NCI-H82 (cell line): ENCODE data around the gene NBR1.
"Not testable (repeated sequence)": the region's sequence is repeated elsewhere in the genome, so short reads cannot be mapped to it uniquely, and the experiment has no call there.

Experiments
- DNase-seq: peaks from one replicate; lab custom pipeline; 2025; lab: John Stamatoyannopoulos, UW

The NBR1 gene, protein sequence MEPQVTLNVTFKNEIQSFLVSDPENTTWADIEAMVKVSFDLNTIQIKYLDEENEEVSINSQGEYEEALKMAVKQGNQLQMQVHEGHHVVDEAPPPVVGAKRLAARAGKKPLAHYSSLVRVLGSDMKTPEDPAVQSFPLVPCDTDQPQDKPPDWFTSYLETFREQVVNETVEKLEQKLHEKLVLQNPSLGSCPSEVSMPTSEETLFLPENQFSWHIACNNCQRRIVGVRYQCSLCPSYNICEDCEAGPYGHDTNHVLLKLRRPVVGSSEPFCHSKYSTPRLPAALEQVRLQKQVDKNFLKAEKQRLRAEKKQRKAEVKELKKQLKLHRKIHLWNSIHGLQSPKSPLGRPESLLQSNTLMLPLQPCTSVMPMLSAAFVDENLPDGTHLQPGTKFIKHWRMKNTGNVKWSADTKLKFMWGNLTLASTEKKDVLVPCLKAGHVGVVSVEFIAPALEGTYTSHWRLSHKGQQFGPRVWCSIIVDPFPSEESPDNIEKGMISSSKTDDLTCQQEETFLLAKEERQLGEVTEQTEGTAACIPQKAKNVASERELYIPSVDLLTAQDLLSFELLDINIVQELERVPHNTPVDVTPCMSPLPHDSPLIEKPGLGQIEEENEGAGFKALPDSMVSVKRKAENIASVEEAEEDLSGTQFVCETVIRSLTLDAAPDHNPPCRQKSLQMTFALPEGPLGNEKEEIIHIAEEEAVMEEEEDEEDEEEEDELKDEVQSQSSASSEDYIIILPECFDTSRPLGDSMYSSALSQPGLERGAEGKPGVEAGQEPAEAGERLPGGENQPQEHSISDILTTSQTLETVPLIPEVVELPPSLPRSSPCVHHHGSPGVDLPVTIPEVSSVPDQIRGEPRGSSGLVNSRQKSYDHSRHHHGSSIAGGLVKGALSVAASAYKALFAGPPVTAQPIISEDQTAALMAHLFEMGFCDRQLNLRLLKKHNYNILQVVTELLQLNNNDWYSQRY

GRCh38 chr17:43170766-43171585 is at the start of gene NBR1:
Gene NBR1 (plus strand): TSS chr17:43171214. CDS start chr17:43175800, 4,586 bp downstream.
- DNase-seq = peak; percentile 99

- DNase-seq = peak; percentile 100
Observed at GRCh38 chr17:43125133-43125966, 45.7 kb upstream of the NBR1 start, which contains the start of gene BRCA1. Gene BRCA1 (minus strand): TSS chr17:43125364. CDS start chr17:43124096, 1,268 bp downstream.

DNA sequence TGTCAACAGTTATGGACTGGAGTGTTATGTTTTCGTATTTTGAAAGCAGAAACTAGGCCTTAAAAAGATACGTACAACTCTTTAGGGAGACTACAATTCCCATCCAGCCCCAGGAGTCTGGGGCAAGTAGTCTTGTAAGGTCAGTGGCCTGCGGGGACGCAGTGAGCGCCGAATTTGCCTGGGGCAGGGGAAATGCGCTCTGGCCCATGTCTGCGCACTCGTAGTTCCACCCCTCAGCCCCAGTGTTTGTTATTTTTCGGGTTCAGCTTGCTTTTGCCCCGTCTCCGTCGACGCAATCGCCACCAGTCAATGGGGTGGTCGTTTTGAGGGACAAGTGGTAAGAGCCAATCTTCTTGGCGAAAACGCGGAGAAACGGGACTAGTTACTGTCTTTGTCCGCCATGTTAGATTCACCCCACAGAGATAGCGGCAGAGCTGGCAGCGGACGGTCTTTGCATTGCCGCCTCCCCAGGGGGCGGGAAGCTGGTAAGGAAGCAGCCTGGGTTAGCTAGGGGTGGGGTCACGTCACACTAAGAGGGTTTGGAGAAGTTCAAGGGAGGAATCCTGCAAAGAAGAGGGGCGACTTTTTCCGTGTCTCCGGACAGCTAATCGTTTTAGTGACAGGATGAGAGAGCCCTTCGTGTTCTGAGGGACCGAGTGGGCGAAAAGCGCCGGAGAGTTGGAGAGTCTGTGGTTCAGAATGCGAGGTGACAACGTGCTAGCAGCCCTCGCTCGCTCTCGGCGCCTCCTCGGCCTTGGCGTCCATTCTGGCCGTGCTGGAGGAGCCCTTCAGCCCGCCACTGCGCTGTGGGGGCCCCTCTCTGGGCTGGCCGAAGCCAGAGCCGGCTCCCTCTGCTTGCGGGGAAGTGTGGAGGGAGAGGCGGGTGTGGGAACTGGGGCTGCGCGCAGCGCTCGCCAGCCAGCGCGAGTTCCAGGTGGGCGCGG is 44.8 kb upstream of the NBR1 start:
- DNase-seq = no peak

- DNase-seq = no peak
Observed at GRCh38 chr17:43126911-43127290, 44.1 kb upstream of the NBR1 start.

DNA sequence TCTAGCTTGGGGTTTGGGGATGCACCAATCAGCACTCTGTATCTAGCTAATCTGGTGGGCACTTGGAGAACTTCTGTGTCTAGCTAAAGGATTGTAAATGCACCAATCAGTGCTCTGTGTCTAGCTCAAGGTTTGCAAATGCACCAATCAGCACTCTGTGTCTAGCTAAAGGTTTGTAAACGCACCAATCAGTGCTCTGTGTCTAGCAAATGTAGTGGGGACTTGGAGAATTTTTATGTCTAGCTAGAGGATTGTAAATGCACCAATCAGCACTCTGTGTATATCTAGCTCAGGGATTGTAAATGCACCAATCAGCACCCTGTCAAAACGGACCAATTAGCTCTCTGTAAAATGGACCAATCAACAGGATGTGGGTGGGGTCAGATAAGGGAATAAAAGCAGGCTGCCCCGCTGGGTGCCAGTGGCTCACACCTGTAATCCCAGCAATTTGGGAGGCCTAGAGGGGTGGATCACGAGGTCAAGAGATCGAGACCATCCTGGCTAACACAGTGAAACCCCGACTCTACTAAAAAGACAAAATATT is 43.6 kb upstream of the NBR1 start:
- DNase-seq = not testable (repeated sequence)

- no peak for DNase-seq
Observed at GRCh38 chr17:43129671-43130010, 41.4 kb upstream of the NBR1 start.

DNA sequence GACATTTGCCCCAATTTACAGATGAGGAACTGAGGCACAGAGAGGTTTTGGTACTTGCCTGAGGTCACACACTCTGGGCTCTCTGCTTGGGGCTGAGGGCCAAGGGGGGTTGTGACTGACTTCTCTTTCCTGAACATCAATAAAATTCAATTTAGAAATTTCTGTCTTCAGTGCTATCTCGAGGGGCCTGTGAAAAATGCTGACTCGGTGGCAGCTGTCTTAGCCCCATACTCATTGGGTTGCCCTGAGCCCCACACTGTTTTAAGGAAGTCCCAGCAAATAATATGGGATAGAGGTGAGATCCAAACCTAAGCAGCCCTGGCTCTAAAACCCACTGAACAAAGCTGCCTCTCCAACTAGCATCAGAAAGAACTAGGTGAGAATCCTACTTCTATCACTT is 38.9 kb upstream of the NBR1 start:
- no peak for DNase-seq

- DNase-seq = not testable (repeated sequence)
Observed at GRCh38 chr17:43133439-43133838, 37.6 kb upstream of the NBR1 start.

GRCh38 chr17:43134774-43135453 is 36.1 kb upstream of the NBR1 start:
- DNase-seq = no peak

DNA sequence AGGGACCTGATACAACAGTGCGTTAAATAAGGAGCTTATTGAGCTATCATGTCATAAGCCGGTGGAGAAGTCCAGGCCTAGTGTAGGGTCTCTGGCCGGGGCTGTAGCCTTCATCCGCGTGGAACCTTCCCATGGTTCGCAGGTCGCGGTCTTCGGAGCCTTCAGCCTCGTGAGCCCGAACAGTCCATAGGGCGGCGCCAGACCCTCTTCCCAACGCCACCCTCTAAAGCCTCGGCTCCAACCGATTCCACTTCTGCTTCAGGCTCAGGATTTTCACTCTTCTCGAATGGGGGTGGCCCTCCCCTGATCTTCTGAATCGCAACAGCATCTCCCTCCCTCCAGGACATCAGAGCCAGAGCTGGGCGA is 35.6 kb upstream of the NBR1 start:
- DNase-seq = no peak

GRCh38 chr17:43136574-43136973 is 34.4 kb upstream of the NBR1 start:
- DNase-seq = not testable (repeated sequence)

GRCh38 chr17:43138531-43138930 is 32.5 kb upstream of the NBR1 start:
- not testable (repeated sequence) for DNase-seq

- DNase-seq = no peak
Observed at GRCh38 chr17:43140396-43141332, 30.4 kb upstream of the NBR1 start.

DNA sequence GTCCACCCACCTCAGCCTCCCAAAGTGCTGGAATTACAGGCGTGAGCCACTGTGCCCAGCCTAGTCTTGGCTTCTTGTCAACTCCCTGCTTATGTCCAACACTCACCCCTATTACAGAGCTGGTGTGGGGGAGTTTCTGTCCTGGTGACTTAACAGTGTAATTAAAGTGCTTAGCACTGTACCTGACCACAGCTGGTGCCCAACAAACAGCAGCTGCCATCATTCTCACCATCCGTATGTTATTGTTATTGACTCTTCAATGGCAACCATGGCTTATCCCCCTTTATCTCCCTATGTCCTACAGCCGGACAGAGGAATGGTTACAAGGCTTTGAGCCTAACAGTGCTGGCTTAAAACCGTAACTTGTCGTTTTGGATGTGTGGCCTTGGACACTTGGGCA is 28.9 kb upstream of the NBR1 start:
- DNase-seq = peak; percentile 72

DNA sequence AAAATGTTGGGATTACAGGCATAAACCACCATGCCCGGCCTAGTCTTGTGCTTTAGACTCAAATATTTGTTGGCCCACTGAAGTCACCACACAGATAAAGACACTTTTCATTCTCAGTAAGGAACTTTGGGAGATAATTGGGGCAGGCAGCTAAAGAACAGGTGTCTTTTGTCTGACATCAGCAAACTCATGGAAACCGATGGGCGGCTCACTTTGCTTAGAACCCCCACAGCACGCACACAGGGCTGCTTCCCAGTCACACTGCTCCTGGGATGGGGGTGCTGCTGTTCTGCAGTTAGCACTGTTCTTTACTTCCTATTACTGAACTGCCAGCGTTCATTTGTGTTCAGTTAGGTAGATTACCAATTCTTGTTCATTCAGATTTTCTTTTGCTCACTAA is 27.8 kb upstream of the NBR1 start:
- DNase-seq = no peak

GRCh38 chr17:43146649-43147048 is 24.4 kb upstream of the NBR1 start:
- DNase-seq = no peak

GRCh38 chr17:43151880-43152456 is 19.0 kb upstream of the NBR1 start:
- no peak for DNase-seq
